ENCODE data around the gene FAM170B. TPM values are rescaled to one million over a fixed set of nuclear protein-coding genes. Genes with fewer than 3 reads are reported as not detected.

The FAM170B gene
- total RNA-seq, 4 donors from 2014 or later: not detected

GRCh38 chr10:49134327-49134726 is 506 bp upstream of the FAM170B start:
- no peak for TF ChIP-seq CTCF (IDR thresholded peaks at IDR 0.05; ENCODE audit: low read depth)

GRCh38 chr10:49132362-49132737 is 1.5 kb downstream of the FAM170B start:
- TF ChIP-seq CTCF (IDR thresholded peaks at IDR 0.05; ENCODE audit: low read depth): no peak

- TF ChIP-seq CTCF (IDR thresholded peaks at IDR 0.05; ENCODE audit: low read depth): no peak
Observed at GRCh38 chr10:49131507-49132361, 2.1 kb downstream of the FAM170B start.

GRCh38 chr10:49129376-49129775 is 4.4 kb downstream of the FAM170B start:
- TF ChIP-seq CTCF (IDR thresholded peaks at IDR 0.05; ENCODE audit: low read depth): no peak

- TF ChIP-seq CTCF (IDR thresholded peaks at IDR 0.05; ENCODE audit: low read depth): no peak
Observed at GRCh38 chr10:49128854-49129253, 5.0 kb downstream of the FAM170B start.

GRCh38 chr10:49123981-49124950 is 9.6 kb downstream of the FAM170B start:
- TF ChIP-seq CTCF (IDR thresholded peaks at IDR 0.05; ENCODE audit: low read depth): no peak

GRCh38 chr10:49120911-49121310 is 12.9 kb downstream of the FAM170B start:
- no peak for TF ChIP-seq CTCF (IDR thresholded peaks at IDR 0.05; ENCODE audit: low read depth)
